ENCODE measurements around the gene PBX1.

The PBX1 gene

GRCh38 chr1:164824542-164824941 is 265.6 kb downstream of the PBX1 start:
- DNase-seq (ENCODE audit: low read depth), result no peak

- DNase-seq (ENCODE audit: low read depth), result no peak
Observed at GRCh38 chr1:164830628-164831027, 271.6 kb downstream of the PBX1 start.

GRCh38 chr1:164834641-164835040 is 275.7 kb downstream of the PBX1 start:
- DNase-seq (ENCODE audit: low read depth), result no peak

- DNase-seq (ENCODE audit: low read depth), result no peak
Observed at GRCh38 chr1:164836614-164837018, 277.6 kb downstream of the PBX1 start.

- no peak for DNase-seq (ENCODE audit: low read depth)
Observed at GRCh38 chr1:164838786-164839185, 279.8 kb downstream of the PBX1 start.

DNA sequence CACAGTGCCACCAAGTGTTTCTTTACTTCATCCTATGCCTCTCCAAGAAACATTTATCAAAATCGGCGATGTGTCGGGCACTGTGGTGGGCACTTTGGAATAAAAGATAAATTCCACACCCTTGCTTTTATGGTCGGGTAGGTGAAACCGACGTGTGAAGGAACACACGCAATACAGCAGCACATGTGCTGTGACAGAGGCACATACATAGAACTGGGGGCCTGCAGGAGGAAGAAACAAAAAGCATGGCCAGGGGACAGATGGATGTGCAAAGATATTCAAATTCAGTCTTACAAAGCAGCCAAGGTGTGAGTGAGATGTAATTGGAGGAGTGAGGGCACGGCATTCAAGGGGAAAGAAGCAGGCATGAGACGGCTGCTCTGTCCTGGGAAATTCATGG is 282.0 kb downstream of the PBX1 start:
- DNase-seq (ENCODE audit: low read depth), result no peak

DNA sequence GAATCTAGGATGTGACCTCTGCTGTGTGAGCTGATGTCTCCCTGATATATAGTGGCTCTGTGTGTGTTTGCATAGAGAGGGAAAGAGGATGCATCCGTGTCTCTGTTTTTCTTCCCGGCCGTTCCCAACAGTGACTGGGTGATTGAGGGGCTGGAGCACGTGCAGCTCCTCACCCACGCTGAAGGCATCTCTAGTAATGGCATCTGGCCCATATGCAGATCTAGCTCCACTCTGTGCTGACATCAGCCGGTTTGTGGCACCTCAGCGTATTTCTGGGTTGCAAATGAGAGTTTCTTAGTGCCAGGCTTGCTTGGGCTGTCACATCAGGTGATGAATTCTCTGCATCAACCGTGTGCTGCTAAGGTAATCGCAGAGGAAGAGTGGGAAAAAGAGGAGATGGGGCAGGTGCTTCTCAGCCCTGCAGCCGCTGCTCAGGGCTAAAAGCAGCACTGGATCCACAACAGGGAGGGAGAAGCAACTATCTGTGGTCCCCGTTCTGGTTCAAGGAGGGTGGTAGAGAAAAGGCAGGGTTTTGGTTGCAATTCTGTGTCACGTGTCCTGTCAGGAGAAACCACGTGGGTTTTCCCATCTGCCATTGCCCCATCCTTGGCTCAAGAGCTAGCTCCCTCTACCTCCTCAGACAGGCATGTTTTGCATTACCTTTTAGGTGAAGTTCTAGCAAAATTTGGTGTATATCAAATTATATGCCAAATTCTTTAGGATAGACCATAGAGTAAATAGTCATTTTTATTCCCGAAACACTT is 282.9 kb downstream of the PBX1 start:
- DNase-seq (ENCODE audit: low read depth), result no peak

DNA sequence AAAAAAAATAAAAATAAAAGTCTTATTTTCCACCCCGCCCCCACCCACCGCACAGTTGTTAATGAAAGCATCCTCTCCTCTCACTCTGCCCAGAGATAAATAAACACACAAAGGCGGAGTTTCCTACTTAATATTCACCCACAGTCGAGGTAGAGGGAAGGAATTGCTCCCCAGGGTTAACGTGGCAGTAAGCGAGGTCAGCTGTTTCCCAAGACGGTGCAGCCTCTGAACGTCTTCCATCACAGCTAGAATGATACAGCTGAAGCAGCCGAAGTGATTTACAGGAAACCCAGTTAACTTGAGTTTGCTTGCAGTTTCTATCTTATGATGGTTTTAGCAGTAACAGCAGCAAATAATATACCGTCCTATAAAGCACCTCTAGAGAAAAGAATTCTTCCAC is 283.9 kb downstream of the PBX1 start:
- DNase-seq (ENCODE audit: low read depth), result no peak

- no peak for DNase-seq (ENCODE audit: low read depth)
Observed at GRCh38 chr1:164843743-164844500, 284.9 kb downstream of the PBX1 start.

GRCh38 chr1:164846731-164847691 is 288.0 kb downstream of the PBX1 start:
- DNase-seq (ENCODE audit: low read depth), result no peak

- no peak for DNase-seq (ENCODE audit: low read depth)
Observed at GRCh38 chr1:164853146-164853545, 294.2 kb downstream of the PBX1 start.

- no peak for DNase-seq (ENCODE audit: low read depth)
Observed at GRCh38 chr1:164855716-164856329, 296.8 kb downstream of the PBX1 start.

DNA sequence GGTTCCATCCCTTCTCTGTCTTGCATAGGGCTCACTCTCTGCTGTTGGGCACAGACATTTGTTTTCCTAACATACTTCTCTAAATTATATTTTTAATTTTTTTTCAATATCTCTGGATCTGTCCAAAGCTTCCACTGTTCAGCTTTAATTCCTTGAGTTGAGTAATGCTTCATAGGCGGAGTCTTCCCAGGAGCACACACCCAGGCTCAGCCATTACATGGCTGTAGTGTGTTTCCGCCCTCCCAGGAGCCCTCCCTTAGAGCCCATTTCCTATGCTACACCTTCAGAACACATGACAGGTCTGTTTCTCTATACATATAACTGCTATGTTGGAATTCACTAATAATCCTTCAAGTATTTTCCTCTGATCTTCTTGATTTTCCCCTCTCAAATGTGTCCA is 297.4 kb downstream of the PBX1 start:
- no peak for DNase-seq (ENCODE audit: low read depth)

GRCh38 chr1:164857439-164857838 is 298.5 kb downstream of the PBX1 start:
- no peak for DNase-seq (ENCODE audit: low read depth)

DNA sequence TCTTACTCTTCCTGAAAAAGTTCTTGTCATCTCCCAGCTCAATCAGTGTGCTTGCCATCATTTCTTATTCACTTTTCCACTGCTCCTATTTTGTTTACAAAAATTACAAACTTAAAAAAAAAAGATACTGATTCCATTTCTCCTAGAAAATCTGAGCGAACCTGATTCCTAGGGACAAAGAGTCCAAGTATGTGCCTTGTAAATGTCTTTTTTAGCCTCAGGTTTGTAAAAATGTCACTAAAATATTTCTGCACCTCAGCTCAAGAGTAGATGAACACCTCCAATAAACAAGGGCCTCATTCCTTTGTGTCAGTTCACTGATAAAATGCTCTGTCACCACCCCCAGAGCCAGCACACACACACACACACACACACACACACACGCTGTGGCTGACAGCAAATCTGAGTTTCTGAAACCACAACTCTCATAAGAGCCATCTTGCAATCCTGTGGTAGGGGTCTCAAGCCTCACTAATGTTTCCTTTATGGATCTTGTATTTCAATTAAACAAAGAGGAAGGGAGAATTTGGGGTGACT is 299.2 kb downstream of the PBX1 start:
- no peak for DNase-seq (ENCODE audit: low read depth)

- DNase-seq (ENCODE audit: low read depth), result no peak
Observed at GRCh38 chr1:164861632-164862031, 302.6 kb downstream of the PBX1 start.

DNA sequence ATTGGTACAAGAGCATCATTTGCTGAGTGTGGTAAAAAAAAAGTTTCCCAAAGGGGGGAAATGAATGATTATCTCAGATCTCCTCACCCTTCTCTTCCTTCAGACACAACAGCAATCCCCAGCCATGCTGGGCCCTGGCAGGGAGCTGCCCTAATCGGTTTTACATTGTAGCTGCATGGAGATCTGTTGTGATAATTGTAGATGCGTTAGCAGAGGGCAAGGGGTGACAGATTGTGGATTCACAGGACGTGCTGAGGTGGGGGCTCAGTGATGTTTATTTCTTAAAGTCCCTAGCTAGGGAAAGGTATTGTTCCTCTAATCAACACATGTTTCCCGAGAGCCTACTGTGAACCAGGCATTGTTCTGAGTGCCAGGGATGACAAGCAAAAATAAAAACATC is 304.1 kb downstream of the PBX1 start:
- DNase-seq (ENCODE audit: low read depth), result no peak

DNA sequence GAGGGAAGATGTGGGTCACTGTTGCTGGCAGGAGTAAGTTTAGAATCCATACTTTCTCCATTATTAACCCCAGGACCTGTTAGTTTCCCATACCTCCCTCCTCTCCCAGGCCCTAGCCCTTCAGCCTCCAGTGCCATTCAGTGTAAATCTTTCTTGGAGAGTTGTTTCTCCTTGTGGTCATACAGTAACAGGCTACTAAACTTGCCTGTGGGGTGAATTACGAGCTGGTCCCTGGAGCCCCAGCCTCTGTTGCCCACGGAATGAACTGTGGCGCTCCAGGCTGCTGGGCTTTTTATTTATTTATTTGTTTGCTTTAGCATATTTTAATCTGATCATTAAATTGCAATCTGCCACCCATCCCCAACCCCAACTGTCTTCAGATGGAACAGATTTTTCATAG is 305.2 kb downstream of the PBX1 start:
- no peak for DNase-seq (ENCODE audit: low read depth)

- no peak for DNase-seq (ENCODE audit: low read depth)
Observed at GRCh38 chr1:164865385-164865784, 306.4 kb downstream of the PBX1 start.

DNA sequence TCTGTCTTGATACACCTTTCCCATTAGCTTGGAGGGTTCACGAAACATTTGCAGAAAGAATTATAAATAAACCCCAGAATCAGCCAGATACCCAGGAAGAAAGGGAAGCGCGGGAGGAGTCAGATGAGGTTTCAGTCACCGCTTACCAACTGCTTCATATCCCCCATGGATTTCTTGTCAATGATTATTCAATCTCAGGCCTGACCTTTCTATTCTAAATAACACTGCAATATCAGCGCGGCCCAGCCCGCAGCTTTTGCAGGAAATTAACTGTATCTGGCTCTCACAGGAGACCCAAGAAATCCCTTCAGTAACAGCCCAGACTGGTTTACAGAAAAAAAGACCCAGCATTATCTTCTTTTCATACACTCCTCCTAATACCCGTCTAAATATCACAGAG is 308.6 kb downstream of the PBX1 start:
- no peak for DNase-seq (ENCODE audit: low read depth)

DNA sequence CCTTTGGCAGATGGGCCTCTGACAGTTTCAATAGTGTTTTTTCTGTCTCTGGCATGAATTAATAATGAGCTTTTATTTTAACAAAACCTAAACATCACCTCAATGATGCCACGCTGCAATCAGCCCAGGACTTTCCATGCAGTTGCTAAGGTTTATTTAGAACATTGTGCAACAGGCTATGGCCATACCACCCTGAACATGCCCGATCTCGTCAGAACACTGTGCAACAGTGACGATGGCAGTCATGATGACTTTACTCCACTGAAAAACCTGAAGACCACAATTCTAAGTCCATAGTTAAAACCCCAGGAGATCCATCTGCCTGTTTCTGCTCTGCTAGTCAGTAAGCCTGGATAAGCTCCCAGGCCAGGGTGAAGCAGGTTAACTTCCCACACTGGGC is 310.0 kb downstream of the PBX1 start:
- DNase-seq (ENCODE audit: low read depth), result no peak

GRCh38 chr1:164875518-164875917 is 316.5 kb downstream of the PBX1 start:
- DNase-seq (ENCODE audit: low read depth), result no peak
